Osteoblast (primary cell): ENCODE results near the gene DPP8. TPM values are rescaled to one million over a fixed set of nuclear protein-coding genes. Genes with fewer than 3 reads are reported as not detected.

Experiments used
- DNase-seq: peaks from one replicate; pipeline ENCODE4 v3.0.0; 2011; ENCODE audit warnings: low spot score, mixed read lengths; ENCODE audit not compliant: insufficient read length; ENCODE audit errors: missing footprints
- H2AFZ ChIP-seq: 2 replicates; pipeline ENCODE4 v1.6.0; 2011; ENCODE audit warnings: mild to moderate bottlenecking, low read length
- H3K27ac ChIP-seq: 2 replicates; pipeline ENCODE4 v1.5.1; 2011; ENCODE audit warnings: mild to moderate bottlenecking, low read depth, low read length, moderate library complexity
- H3K27me3 ChIP-seq: 2 replicates; pipeline ENCODE4 v1.6.0; 2012; ENCODE audit warnings: mild to moderate bottlenecking, control low read depth, inconsistent platforms, low read length, moderate library complexity; ENCODE audit not compliant: insufficient read depth
- H3K36me3 ChIP-seq: 2 replicates; pipeline ENCODE4 v1.5.1; 2011; ENCODE audit warnings: mild to moderate bottlenecking, low read length, control low read depth, moderate library complexity; ENCODE audit not compliant: insufficient read depth
- H3K4me1 ChIP-seq: 2 replicates; pipeline ENCODE4 v1.5.1; 2011; ENCODE audit warnings: mild to moderate bottlenecking, low read length, control low read depth, moderate library complexity; ENCODE audit not compliant: insufficient read depth
- H3K4me2 ChIP-seq: 2 replicates; pipeline ENCODE4 v1.6.0; 2011; ENCODE audit warnings: mild to moderate bottlenecking, low read length; ENCODE audit not compliant: insufficient read depth
- H3K4me3 ChIP-seq: fragments of 200-600 bp; sonication (generic); 3 replicates; pipeline ENCODE4 v1.5.1; 2012; ENCODE audit warnings: mild to moderate bottlenecking, low read length, inconsistent platforms; ENCODE audit not compliant: insufficient read depth
- H3K79me2 ChIP-seq: 2 replicates; pipeline ENCODE4 v1.6.0; 2012; ENCODE audit warnings: mild to moderate bottlenecking, low read length, control low read depth, inconsistent platforms; ENCODE audit not compliant: insufficient read depth
- H3K9me3 ChIP-seq: 2 replicates; pipeline ENCODE4 v1.5.1; 2011; ENCODE audit warnings: low read depth, low read length, control low read depth
- H4K20me1 ChIP-seq: 2 replicates; pipeline ENCODE4 v1.6.0; 2012; ENCODE audit warnings: mild to moderate bottlenecking, low read length, control low read depth; ENCODE audit not compliant: insufficient read depth
- CTCF ChIP-seq: IDR thresholded peaks from 2 replicates; pipeline ENCODE4 v1.5.1; 2011; ENCODE audit warnings: mild to moderate bottlenecking, low read depth, low read length, moderate library complexity; ENCODE audit errors: extremely low read depth
- total RNA-seq: library from RNA; depleted of rRNA; stranded (reverse); fragments of >200 nt; gene quantifications from 2 replicates; pipeline ENCODE4 v1.2.3, GENCODE V29; 2012

Gene DPP8
- total RNA-seq: 40.9 and 42.4 TPM in 2 replicates

GRCh38 chr15:65516997-65517865, at the start of gene DPP8:
DPP8 (minus strand) TSS chr15:65517689; CDS start chr15:65512553, 5,136 bp downstream.
- peaks cover 16% of the 10 kb centered on the region for H4K20me1 ChIP-seq
- peak within 1 kb of the TSS; percentile 89 for H3K4me2 ChIP-seq
- peak; percentile 97 for TF ChIP-seq CTCF
- H3K36me3 ChIP-seq: peaks cover 2% of the 10 kb centered on the region
- peaks cover 41% of the 10 kb centered on the region for H3K79me2 ChIP-seq
- DNase-seq: peak; percentile 97
- no peaks in the 10 kb centered on the region for H3K9me3 ChIP-seq
- peak within 1 kb of the TSS; percentile 92 for H2AFZ ChIP-seq
- H3K27me3 ChIP-seq: no peaks in the 10 kb centered on the region
- peak within 1 kb of the TSS; percentile 81 for H3K27ac ChIP-seq
- peak within 1 kb of the TSS; percentile 96 for H3K4me3 ChIP-seq
- peaks cover 18% of the 10 kb centered on the region for H3K4me1 ChIP-seq

- DNase-seq: no peak
- Histone ChIP-seq H2AFZ (no peak overlapping the region), H3K4me1 (peaks cover 8% of the 10 kb centered on the region), H3K4me3 (no peak overlapping the region), H3K36me3 (peaks cover 22% of the 10 kb centered on the region), H3K27ac (no peak overlapping the region), H3K79me2 (no peaks in the 10 kb centered on the region), H3K4me2 (no peak overlapping the region), H3K27me3 (no peaks in the 10 kb centered on the region), H4K20me1 (no peaks in the 10 kb centered on the region), H3K9me3 (no peaks in the 10 kb centered on the region)
- TF ChIP-seq CTCF: no peak
Measured at GRCh38 chr15:65561934-65562333, 44.4 kb upstream of the DPP8 start.

GRCh38 chr15:65559941-65560340, 42.5 kb upstream of the DPP8 start:
- Histone ChIP-seq H3K36me3 (peaks cover 15% of the 10 kb centered on the region), H3K4me2 (no peak overlapping the region), H3K4me1 (peaks cover 8% of the 10 kb centered on the region), H3K79me2 (no peaks in the 10 kb centered on the region), H2AFZ (no peak overlapping the region), H3K27ac (no peak overlapping the region), H3K27me3 (no peaks in the 10 kb centered on the region), H4K20me1 (no peaks in the 10 kb centered on the region), H3K4me3 (no peak overlapping the region), H3K9me3 (no peaks in the 10 kb centered on the region)
- no peak for TF ChIP-seq CTCF
- DNase-seq: no peak

- DNase-seq: peak; percentile 4
- H3K9me3 ChIP-seq: no peaks in the 10 kb centered on the region
- no peaks in the 10 kb centered on the region for H4K20me1 ChIP-seq
- H3K4me1 ChIP-seq: peaks cover 8% of the 10 kb centered on the region
- TF ChIP-seq CTCF: no peak
- no peak overlapping the region for H2AFZ ChIP-seq
- H3K27me3 ChIP-seq: no peaks in the 10 kb centered on the region
- H3K4me3 ChIP-seq: no peak overlapping the region
- peak overlapping the region; percentile 50 for H3K27ac ChIP-seq
- H3K4me2 ChIP-seq: no peak overlapping the region
- peaks cover under 1% of the 10 kb centered on the region for H3K79me2 ChIP-seq
- H3K36me3 ChIP-seq: peaks cover 14% of the 10 kb centered on the region
Measured at GRCh38 chr15:65558997-65559760, 41.7 kb upstream of the DPP8 start.
